Spleen (tissue), 7 donors: Measurements from ENCODE around the gene PTGDR2.

Source experiments
- POLR2AphosphoS5 ChIP-seq, 3 donors: sonication (generic); formaldehyde crosslinking; IDR thresholded peaks; one replicate each; pipeline ENCODE4 v1.5.1; 2017; ENCODE audit warnings: antibody characterized with exemption in 3 of 3
- TF ChIP-seq, protein P1 (sequence below), 11 experiments: fragments of 200-600 bp in 7 of 11; fragments of 450-650 bp in 4 of 11; sonication (generic) in 4 of 11; IDR thresholded peaks in 8 of 11; conservative IDR thresholded peaks in 3 of 11; 1 replicate in 7 of 11; 2 replicates in 4 of 11; pipeline versions ENCODE4 v1.4.0 to v1.8.0; 2016 to 2021; ENCODE audit warnings: antibody characterized with exemption in 11 of 11, inconsistent platforms in 4 of 11, mild to moderate bottlenecking in 1 of 11
- donor health status: DM: no; HTN: no; CAD: no; lungs with moderate emphysema.
- donor health status: DM: no; HTN: no; CAD: no.
- donor health status: DM: no; HTN: no; CAD: no.

GRCh38 chr11:60857378-60858232 lies 1.9 kb upstream of the PTGDR2 start:
- no peak for TF ChIP-seq POLR2AphosphoS5 (IDR thresholded peaks at IDR 0.05)
- TF ChIP-seq, protein P1, sequence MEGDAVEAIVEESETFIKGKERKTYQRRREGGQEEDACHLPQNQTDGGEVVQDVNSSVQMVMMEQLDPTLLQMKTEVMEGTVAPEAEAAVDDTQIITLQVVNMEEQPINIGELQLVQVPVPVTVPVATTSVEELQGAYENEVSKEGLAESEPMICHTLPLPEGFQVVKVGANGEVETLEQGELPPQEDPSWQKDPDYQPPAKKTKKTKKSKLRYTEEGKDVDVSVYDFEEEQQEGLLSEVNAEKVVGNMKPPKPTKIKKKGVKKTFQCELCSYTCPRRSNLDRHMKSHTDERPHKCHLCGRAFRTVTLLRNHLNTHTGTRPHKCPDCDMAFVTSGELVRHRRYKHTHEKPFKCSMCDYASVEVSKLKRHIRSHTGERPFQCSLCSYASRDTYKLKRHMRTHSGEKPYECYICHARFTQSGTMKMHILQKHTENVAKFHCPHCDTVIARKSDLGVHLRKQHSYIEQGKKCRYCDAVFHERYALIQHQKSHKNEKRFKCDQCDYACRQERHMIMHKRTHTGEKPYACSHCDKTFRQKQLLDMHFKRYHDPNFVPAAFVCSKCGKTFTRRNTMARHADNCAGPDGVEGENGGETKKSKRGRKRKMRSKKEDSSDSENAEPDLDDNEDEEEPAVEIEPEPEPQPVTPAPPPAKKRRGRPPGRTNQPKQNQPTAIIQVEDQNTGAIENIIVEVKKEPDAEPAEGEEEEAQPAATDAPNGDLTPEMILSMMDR (IDR thresholded peaks at IDR 0.05 in 8 of 11, conservative IDR thresholded peaks at IDR 0.05 in 3 of 11): no peak
